ENCODE results near the gene SLC25A41.

DNA sequence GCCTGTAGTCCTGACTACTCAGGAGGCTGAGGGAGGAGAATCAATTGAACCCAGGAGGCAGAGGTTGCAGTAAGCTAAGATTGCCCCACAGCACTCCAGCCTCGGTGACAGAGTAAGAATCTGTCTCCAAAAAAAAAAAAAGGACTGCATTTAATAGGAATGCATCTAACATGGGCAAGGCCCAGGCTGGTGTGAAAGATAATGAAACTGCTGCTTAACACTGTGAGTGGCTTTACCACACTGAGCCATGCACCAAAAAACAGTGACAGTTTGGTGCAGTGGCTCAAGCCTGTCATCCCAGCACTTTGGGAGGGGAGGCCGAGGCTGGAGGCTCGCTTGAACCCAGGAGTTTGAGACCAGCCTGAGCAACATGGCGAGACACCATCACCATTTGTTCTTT is 49.2 kb downstream of the SLC25A41 start:
- TF ChIP-seq, protein P1, sequence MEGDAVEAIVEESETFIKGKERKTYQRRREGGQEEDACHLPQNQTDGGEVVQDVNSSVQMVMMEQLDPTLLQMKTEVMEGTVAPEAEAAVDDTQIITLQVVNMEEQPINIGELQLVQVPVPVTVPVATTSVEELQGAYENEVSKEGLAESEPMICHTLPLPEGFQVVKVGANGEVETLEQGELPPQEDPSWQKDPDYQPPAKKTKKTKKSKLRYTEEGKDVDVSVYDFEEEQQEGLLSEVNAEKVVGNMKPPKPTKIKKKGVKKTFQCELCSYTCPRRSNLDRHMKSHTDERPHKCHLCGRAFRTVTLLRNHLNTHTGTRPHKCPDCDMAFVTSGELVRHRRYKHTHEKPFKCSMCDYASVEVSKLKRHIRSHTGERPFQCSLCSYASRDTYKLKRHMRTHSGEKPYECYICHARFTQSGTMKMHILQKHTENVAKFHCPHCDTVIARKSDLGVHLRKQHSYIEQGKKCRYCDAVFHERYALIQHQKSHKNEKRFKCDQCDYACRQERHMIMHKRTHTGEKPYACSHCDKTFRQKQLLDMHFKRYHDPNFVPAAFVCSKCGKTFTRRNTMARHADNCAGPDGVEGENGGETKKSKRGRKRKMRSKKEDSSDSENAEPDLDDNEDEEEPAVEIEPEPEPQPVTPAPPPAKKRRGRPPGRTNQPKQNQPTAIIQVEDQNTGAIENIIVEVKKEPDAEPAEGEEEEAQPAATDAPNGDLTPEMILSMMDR (IDR thresholded peaks at IDR 0.05) = no peak
- no peak for TF ChIP-seq POLR2AphosphoS5 (IDR thresholded peaks at IDR 0.05)
- TF ChIP-seq POLR2A (IDR thresholded peaks at IDR 0.05) = no peak

Measured in prostate gland (tissue), 2 donors.